Jurkat, Clone E6-1 (cell line): ENCODE measurements around the gene CLDND2.

Source experiments
- DNase-seq: peaks from one replicate; pipeline ENCODE4 v3.0.0-alpha.2; 2011; ENCODE audit warnings: low read depth, low spot score
- H3K4me3 ChIP-seq: 2 replicates; pipeline ENCODE4 v1.5.1; 2011; ENCODE audit warnings: mild to moderate bottlenecking, low read length, control low read depth, moderate library complexity

Gene CLDND2

DNA sequence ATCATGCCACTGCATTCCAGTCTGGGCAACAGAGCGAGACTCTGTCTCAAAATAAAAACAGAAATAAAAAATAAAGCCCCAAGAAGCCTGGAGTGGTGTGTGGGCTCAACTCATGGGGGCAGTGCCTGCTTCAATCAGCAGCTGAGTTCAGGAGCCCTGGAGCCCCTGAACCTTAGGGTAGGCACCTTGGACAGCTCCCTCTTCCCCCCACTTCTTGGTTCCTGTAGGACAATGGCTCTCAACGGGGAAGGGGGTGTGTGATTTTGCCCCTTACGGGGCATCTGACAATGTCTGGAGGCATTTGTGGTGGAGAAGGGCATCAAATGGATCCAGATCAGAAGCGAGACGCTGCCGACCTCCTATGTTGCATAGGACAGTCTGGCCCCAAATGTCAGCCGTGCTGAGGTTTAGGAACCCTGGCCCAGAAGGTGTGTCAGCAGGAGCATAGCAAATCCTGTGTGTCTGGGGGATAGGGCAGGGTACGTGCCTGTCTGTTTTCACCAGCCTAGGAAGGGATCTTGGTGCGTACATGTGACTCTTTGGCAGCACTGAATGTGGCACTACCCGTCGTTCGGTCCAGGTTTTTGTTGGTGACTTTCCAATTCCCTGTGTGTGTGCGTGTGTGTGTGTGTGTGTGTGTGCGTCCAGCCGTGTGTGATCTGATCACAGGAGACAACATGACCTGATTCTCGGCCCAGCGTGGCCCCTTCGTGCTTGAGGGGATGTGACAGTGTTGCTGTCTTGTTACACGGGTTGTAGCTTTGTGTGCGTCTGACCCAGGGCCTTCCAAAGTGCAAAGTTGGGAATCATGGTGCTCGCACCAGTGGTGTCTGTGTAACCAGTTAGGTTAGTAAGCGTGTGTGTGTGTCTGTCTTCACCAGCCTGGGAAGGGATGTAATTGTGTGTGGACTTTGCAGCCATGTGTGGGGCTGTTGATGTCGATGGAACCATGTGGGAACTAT is 49.8 kb downstream of the CLDND2 start:
- no peak overlapping the region for H3K4me3 ChIP-seq
- no peak for DNase-seq

DNA sequence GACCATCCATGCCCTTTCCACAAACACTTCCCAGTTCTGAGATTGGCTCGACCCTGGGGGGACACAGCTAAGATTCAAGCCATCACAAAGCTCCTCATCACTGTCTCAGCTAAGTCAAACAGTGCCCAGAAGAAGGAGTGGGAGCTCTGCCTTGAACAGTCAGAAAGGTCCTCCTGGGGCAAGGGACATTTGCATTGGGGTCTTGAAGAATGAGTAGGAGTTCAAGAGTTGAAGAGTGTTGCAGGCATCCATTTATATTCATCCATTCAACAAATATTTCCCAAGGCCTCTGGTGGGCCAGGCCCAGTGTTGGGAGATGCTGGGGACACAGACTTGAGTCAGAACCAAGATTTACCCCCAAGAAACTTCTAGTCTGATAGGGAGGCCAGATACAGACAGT is 50.8 kb downstream of the CLDND2 start:
- H3K4me3 ChIP-seq = no peak overlapping the region
- no peak for DNase-seq

DNA sequence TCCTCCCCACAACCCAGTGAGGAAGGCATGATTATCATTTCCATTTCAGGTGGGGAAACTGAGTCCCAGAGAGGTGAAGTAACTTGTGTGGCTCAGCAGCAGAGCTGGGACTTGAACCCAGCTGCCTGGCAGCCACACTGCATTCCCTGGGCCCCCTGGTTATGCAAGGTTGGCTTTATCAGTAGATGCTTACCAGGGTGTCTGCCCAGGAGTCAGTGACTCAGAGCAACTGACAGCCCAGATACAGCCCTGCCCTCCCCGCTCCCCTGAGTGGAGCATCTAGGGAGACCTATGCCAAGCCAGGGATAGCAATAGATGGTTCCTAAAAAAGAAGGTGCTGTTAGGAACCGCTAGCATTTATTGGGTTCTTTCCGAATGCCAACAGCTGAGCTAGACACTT is 51.4 kb downstream of the CLDND2 start:
- DNase-seq = no peak
- H3K4me3 ChIP-seq = no peak overlapping the region
